Nephron (organoid): ENCODE measurements around the gene AREG.

Experiments used
- H3K27ac Mint-ChIP-seq, 3 experiments: 2 replicates each; pipeline ENCODE4 v1.8.0; 2020; ENCODE audit warnings: mixed read lengths in 3 of 3, mild to moderate bottlenecking in 2 of 3, moderate library complexity in 1 of 3
- H3K27me3 Mint-ChIP-seq: 2 replicates; pipeline ENCODE4 v1.8.0; 2021; ENCODE audit warnings: low read depth, mild to moderate bottlenecking, moderate library complexity, mixed read lengths
- H3K36me3 Mint-ChIP-seq: 2 replicates; pipeline ENCODE4 v1.8.0; 2020; ENCODE audit warnings: low read depth, mixed read lengths
- H3K4me1 Mint-ChIP-seq: 2 replicates; pipeline ENCODE4 v1.8.0; 2020; ENCODE audit warnings: mixed read lengths
- H3K4me3 Mint-ChIP-seq, 3 experiments: 2 replicates each; pipeline ENCODE4 v1.8.0; 2020; ENCODE audit warnings: mild to moderate bottlenecking in 3 of 3, mixed read lengths in 3 of 3, moderate library complexity in 2 of 3
- H3K9me3 Mint-ChIP-seq: 2 replicates; pipeline ENCODE4 v1.8.0; 2020; ENCODE audit warnings: mixed read lengths
- CTCF ChIP-seq, 3 experiments: fragments of 200-600 bp; sonication (generic); IDR thresholded peaks; one replicate each; pipeline ENCODE4 v1.5.0; 2021; ENCODE audit warnings: antibody characterized with exemption in 3 of 3; ENCODE audit not compliant: unreplicated experiment in 3 of 3

The AREG gene

DNA sequence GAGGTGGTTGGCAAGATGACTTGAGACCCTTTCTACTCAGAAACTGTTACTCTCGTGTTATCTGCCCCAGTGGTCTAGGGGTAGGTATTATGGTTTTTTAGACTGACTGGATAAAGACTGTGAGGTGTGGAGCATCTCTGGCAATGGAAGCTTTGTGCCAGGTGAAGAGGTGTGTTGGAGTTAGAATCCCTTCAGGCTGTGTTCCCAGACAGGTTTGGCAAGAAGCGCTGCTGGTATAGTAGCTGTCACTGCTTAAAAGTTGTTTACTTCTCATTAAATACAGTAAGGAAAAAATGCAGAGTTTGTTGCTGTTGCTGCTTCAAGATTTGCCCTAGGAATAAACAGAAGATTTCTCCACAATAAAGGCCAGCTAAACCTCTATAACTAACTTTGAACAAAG, 35.3 kb downstream of the AREG start:
- H3K4me3 Mint-ChIP-seq: no peak overlapping the region
- H3K27me3 Mint-ChIP-seq: no peaks in the 10 kb centered on the region
- H3K9me3 Mint-ChIP-seq: no peaks in the 10 kb centered on the region
- H3K27ac Mint-ChIP-seq: no peak overlapping the region
- peaks cover under 1% of the 10 kb centered on the region for H3K4me1 Mint-ChIP-seq
- no peaks in the 10 kb centered on the region for H3K36me3 Mint-ChIP-seq
- no peak for TF ChIP-seq CTCF (IDR thresholded peaks at IDR 0.05; ENCODE audit: unreplicated experiment in 3 of 3)

GRCh38 chr4:74481891-74482609, 37.1 kb downstream of the AREG start:
- Mint-ChIP-seq H3K4me3 (no peak overlapping the region), H3K9me3 (no peaks in the 10 kb centered on the region), H3K27ac (no peak overlapping the region), H3K27me3 (no peaks in the 10 kb centered on the region), H3K4me1 (no peaks in the 10 kb centered on the region), H3K36me3 (no peaks in the 10 kb centered on the region)
- no peak for TF ChIP-seq CTCF (IDR thresholded peaks at IDR 0.05; ENCODE audit: unreplicated experiment in 3 of 3)

DNA sequence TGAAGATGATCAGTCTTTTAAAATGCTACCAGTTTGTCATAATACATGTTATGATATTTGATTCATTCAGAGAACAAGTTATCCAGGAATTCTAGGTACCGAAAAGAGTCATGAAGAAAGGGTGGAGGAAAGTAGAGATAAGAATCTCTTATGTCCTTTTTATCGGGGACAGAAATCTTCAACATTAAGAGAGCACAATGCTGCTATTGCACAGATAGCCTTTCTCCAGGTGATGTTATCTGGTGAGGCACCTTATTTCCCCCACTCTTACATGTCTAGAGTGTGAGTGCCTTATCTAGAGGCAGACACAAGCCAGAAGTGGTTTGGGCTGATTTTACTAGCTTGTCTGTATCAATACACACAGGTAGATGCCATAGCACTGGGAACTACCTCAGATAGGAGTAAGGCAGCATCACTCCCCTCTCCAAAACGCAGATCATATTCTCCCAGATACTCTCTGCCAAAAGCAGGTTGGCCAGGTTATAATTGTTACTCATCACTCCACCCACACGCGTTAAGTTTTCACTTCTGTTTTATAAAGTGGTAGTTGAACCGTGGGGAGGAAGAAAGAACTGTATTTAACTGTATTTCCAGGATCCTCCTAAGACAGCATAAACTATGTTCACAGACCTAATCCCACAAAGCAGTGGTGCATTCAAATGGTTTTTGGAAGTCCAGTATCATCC, 38.4 kb downstream of the AREG start:
- Mint-ChIP-seq H3K4me1 (no peaks in the 10 kb centered on the region), H3K27me3 (no peaks in the 10 kb centered on the region), H3K27ac (no peak overlapping the region), H3K36me3 (no peaks in the 10 kb centered on the region), H3K9me3 (no peaks in the 10 kb centered on the region), H3K4me3 (no peak overlapping the region)
- TF ChIP-seq CTCF (IDR thresholded peaks at IDR 0.05; ENCODE audit: unreplicated experiment in 3 of 3): no peak

DNA sequence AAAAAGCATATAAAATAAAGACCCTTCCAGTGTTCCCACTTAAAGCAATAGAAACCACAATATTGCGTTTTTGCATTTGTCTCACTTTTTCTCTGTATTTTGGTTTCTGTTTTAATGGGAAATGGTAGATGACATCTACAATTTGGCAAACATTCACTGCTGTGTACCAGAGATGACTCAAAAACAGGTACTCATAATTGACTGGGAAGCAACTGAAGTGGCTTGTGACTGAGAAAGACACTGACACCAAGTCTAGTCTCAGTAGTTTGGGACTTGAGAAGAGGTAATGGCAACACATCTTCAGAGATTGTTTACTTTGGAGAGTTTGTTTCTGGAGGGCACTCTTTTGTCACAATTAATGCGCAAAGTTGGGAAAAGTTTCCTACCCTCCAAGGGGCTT, 42.0 kb downstream of the AREG start:
- Mint-ChIP-seq H3K9me3 (no peaks in the 10 kb centered on the region), H3K4me3 (no peak overlapping the region), H3K4me1 (no peaks in the 10 kb centered on the region), H3K27ac (no peak overlapping the region), H3K36me3 (no peaks in the 10 kb centered on the region), H3K27me3 (peaks cover 4% of the 10 kb centered on the region)
- no peak for TF ChIP-seq CTCF (IDR thresholded peaks at IDR 0.05; ENCODE audit: unreplicated experiment in 3 of 3)

- Mint-ChIP-seq H3K36me3 (no peaks in the 10 kb centered on the region), H3K4me1 (no peaks in the 10 kb centered on the region), H3K27me3 (peaks cover 4% of the 10 kb centered on the region), H3K4me3 (no peak overlapping the region), H3K27ac (no peak overlapping the region), H3K9me3 (no peaks in the 10 kb centered on the region)
- no peak for TF ChIP-seq CTCF (IDR thresholded peaks at IDR 0.05; ENCODE audit: unreplicated experiment in 3 of 3)
These were observed 42.8 kb downstream of the AREG start for GRCh38 chr4:74487771-74488170.

GRCh38 chr4:74490736-74491135, 45.8 kb downstream of the AREG start:
- TF ChIP-seq CTCF (IDR thresholded peaks at IDR 0.05; ENCODE audit: unreplicated experiment in 3 of 3): no peak
- Mint-ChIP-seq H3K9me3 (no peaks in the 10 kb centered on the region), H3K27ac (no peak overlapping the region), H3K27me3 (peaks cover 4% of the 10 kb centered on the region), H3K36me3 (no peaks in the 10 kb centered on the region), H3K4me1 (no peaks in the 10 kb centered on the region), H3K4me3 (no peak overlapping the region)
